ENCODE data around the gene TLK2. TPM values are rescaled to one million over a fixed set of nuclear protein-coding genes. Genes with fewer than 3 reads are reported as not detected.

Gene TLK2
- 29.5 and 30.4 TPM in 2 replicates for total RNA-seq

DNA sequence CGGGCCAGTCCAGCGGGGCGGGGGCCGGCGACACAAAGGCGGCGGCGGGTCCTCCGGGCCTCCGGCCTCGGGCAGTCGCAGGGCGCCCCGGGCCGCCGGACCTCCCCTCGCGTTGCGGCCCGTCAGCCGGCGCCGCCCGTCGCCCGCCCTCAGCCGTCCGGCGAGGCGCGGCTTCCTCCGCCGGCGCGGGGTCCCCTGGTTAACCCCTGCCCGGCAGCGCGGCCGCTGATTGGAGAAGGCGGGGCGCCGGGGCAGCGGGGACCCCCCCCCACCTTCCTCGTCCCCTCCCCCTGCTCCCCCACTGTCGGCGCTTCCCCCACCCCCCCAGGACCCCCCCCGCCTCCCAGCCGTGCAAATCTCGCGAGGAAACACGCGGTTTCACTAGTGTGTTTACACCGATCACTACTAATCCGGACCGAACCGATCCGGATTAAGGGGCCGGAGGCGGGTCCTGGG, at the start of gene TLK2:
TSS of gene TLK2 (plus strand) at position 402 of the 456 bp plus-strand sequence. CDS start 2,301 bp downstream, outside the sequence.

DNA sequence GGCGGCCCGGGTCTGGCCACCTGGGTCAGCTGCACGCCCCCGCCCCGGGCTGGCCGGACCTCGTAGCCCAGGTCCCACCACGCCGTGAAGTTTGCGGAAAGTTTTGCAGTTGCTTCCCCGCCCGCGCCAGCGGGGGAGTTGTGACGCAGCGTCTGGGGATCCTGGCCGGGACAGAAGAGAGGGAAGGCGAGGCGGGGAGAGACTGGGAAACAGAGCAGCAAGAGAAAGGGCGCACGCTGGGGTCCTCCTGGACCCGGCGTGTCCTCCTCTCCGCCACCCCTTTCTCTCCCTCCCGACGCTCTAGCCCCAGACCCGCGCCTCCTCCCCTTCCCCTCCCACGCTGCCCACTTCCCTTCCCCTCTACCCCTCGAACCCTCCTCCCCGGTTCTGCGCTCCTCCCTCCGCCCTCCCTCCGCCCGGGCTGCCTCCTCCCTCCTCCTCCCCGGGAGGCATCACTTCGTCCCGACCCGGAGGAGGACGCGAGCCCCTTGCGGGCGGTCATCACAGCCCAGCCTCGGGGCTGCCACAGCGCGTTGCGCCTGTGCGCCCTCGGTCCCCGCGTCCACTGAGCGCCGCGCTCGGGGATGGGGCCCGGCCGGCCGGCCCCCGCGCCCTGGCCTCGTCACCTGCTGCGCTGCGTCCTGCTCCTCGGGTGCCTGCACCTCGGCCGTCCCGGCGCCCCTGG, 148.7 kb downstream of the TLK2 start, which contains the start of gene MRC2:
TSS of gene MRC2 (plus strand) at position 452 of the 685 bp plus-strand sequence. CDS start at position 585, 133 bp downstream.

Other genes starting within 250 kb of the TLK2 start
- not detected in 2 replicates for gene EFCAB3, start 98.3 kb upstream of the TLK2 start, total RNA-seq
- 14.9 and 18.6 TPM in 2 replicates for gene METTL2A, start 54.9 kb upstream of the TLK2 start, total RNA-seq
- 228 and 335 TPM in 2 replicates for gene MRC2, start 148.8 kb downstream of the TLK2 start, total RNA-seq